HFFc6 (cell line): ENCODE measurements around the gene DIO1. TPM values are rescaled to one million over a fixed set of nuclear protein-coding genes. Genes with fewer than 3 reads are reported as not detected.

Source experiments
- DNase-seq: peaks from one replicate; pipeline ENCODE4 v3.0.0-alpha.2; 2018
- H3K27ac Mint-ChIP-seq: 2 replicates; pipeline ENCODE4 v1.8.0; 2020; ENCODE audit warnings: mild to moderate bottlenecking, mixed read lengths
- H3K27me3 Mint-ChIP-seq: 2 replicates; pipeline ENCODE4 v1.8.0; 2021; ENCODE audit warnings: mild to moderate bottlenecking, moderate library complexity, mixed read lengths; ENCODE audit not compliant: insufficient read depth
- H3K36me3 Mint-ChIP-seq: 2 replicates; pipeline ENCODE4 v1.8.0; 2021; ENCODE audit warnings: low read depth, mixed read lengths
- H3K4me1 Mint-ChIP-seq: 2 replicates; pipeline ENCODE4 v1.8.0; 2020; ENCODE audit warnings: low read depth, mixed read lengths
- H3K4me3 Mint-ChIP-seq: 2 replicates; pipeline ENCODE4 v1.8.0; 2020; ENCODE audit warnings: mild to moderate bottlenecking, moderate library complexity, mixed read lengths
- H3K9me3 Mint-ChIP-seq: 2 replicates; pipeline ENCODE4 v1.8.0; 2020; ENCODE audit warnings: mild to moderate bottlenecking, mixed read lengths
- CTCF ChIP-seq: fragments of 200-600 bp; sonication (generic); IDR thresholded peaks from 2 replicates; pipeline ENCODE4 v1.5.0; 2021; ENCODE audit warnings: antibody characterized with exemption, mild to moderate bottlenecking
- total RNA-seq, 6 experiments: library from RNA; stranded (reverse); fragmentation: NEBNext Ultra II Directional; extraction: Animal tissue kit (Norgen Biotek cat#: 25700); gene quantifications; 2 replicates in 1 of 6; 3 replicates in 5 of 6; pipeline ENCODE4 v1.2.3, GENCODE V29; 2021

The DIO1 gene
- total RNA-seq, 6 experiments from 2014 or later: not detected

GRCh38 chr1:53896635-53897229 lies 2.7 kb downstream of the DIO1 start:
- H3K36me3 Mint-ChIP-seq: no peaks in the 10 kb centered on the region
- peaks cover 2% of the 10 kb centered on the region; the same call in 1 of the 2 replicates for H3K27me3 Mint-ChIP-seq
- H3K9me3 Mint-ChIP-seq: no peaks in the 10 kb centered on the region
- H3K4me1 Mint-ChIP-seq: peaks cover 39% of the 10 kb centered on the region
- H3K27ac Mint-ChIP-seq: peak overlapping the region; percentile 89
- no peak for TF ChIP-seq CTCF
- DNase-seq: peak; percentile 85
- peak overlapping the region; percentile 25; the same call in 1 of the 2 replicates for H3K4me3 Mint-ChIP-seq

GRCh38 chr1:53899206-53899628 lies 5.2 kb downstream of the DIO1 start:
- H3K27me3 Mint-ChIP-seq: no peaks in the 10 kb centered on the region; the same call in 1 of the 2 replicates
- H3K36me3 Mint-ChIP-seq: no peaks in the 10 kb centered on the region
- H3K9me3 Mint-ChIP-seq: no peaks in the 10 kb centered on the region
- no peak for TF ChIP-seq CTCF
- no peak for DNase-seq
- H3K4me3 Mint-ChIP-seq: no peak overlapping the region
- no peak overlapping the region for H3K27ac Mint-ChIP-seq
- peaks cover 39% of the 10 kb centered on the region for H3K4me1 Mint-ChIP-seq

- Mint-ChIP-seq H3K27ac (no peak overlapping the region), H3K4me1 (peaks cover 39% of the 10 kb centered on the region), H3K27me3 (no peaks in the 10 kb centered on the region; the same call in 1 of the 2 replicates), H3K36me3 (no peaks in the 10 kb centered on the region), H3K9me3 (no peaks in the 10 kb centered on the region), H3K4me3 (no peak overlapping the region)
- no peak for TF ChIP-seq CTCF
- DNase-seq: no peak
Measured at GRCh38 chr1:53899708-53900107, 5.7 kb downstream of the DIO1 start.

- no peaks in the 10 kb centered on the region for H3K27me3 Mint-ChIP-seq
- TF ChIP-seq CTCF: no peak
- peaks cover 17% of the 10 kb centered on the region for H3K4me1 Mint-ChIP-seq
- no peak overlapping the region for H3K27ac Mint-ChIP-seq
- H3K36me3 Mint-ChIP-seq: no peaks in the 10 kb centered on the region
- no peak for DNase-seq
- H3K4me3 Mint-ChIP-seq: no peak overlapping the region
- no peaks in the 10 kb centered on the region for H3K9me3 Mint-ChIP-seq
Measured at GRCh38 chr1:53902235-53903138, 8.5 kb downstream of the DIO1 start.

- H3K36me3 Mint-ChIP-seq: no peaks in the 10 kb centered on the region
- H3K9me3 Mint-ChIP-seq: no peaks in the 10 kb centered on the region
- no peak overlapping the region for H3K27ac Mint-ChIP-seq
- DNase-seq: no peak
- H3K4me3 Mint-ChIP-seq: no peak overlapping the region
- no peaks in the 10 kb centered on the region for H3K27me3 Mint-ChIP-seq
- TF ChIP-seq CTCF: no peak
- peaks cover 9% of the 10 kb centered on the region for H3K4me1 Mint-ChIP-seq
Measured at GRCh38 chr1:53905509-53905908, 11.5 kb downstream of the DIO1 start.
